Cardiac muscle cell (in vitro differentiated cells and primary cell): ENCODE data around the gene GDF7. TPM values are rescaled to one million over a fixed set of nuclear protein-coding genes. Genes with fewer than 3 reads are reported as not detected.

Experiments used
- DNase-seq, 2 donors: peaks; one replicate each; pipeline versions ENCODE4 v3.0.0 to v3.0.0-alpha.2; 2010 to 2017; ENCODE audit warnings: low read depth in 1 of 2, low spot score in 1 of 2
- H3K27ac ChIP-seq: fragments of 200-600 bp; sonication (generic); 2 replicates; pipeline ENCODE4 v1.5.1; 2016
- H3K27me3 ChIP-seq: fragments of 200-600 bp; sonication (generic); 2 replicates; pipeline ENCODE4 v1.6.0; 2016; ENCODE audit warnings: control low read depth
- H3K36me3 ChIP-seq: fragments of 200-600 bp; sonication (generic); 2 replicates; pipeline ENCODE4 v1.5.1; 2016; ENCODE audit warnings: control low read depth
- H3K4me1 ChIP-seq: fragments of 200-600 bp; sonication (generic); 2 replicates; pipeline ENCODE4 v1.8.1; 2017; ENCODE audit warnings: low read depth, mild to moderate bottlenecking, mixed run types
- H3K4me3 ChIP-seq: fragments of 200-600 bp; sonication (generic); 2 replicates; pipeline ENCODE4 v1.5.1; 2016; ENCODE audit warnings: mild to moderate bottlenecking
- H3K9me3 ChIP-seq: fragments of 200-600 bp; sonication (generic); 2 replicates; pipeline ENCODE4 v1.5.1; 2017; ENCODE audit warnings: low read depth, mild to moderate bottlenecking, control low read depth
- polyA plus RNA-seq: library from polyadenylated mRNA; unstranded; fragments of >200 nt; fragmentation: Nextera tagmentation; extraction: Ambion mirVana; gene quantifications from 2 replicates; pipeline ENCODE4 v1.2.1, GENCODE V29; 2016
- total RNA-seq: library from RNA; depleted of rRNA; stranded (reverse); fragments of >200 nt; gene quantifications from 2 replicates; pipeline ENCODE4 v1.2.3, GENCODE V29; 2016
- TF ChIP-seq, protein P1 (sequence below): IDR thresholded peaks from 2 replicates; pipeline ENCODE4 v1.5.1; 2012; ENCODE audit warnings: low read depth, mild to moderate bottlenecking, low read length

Gene GDF7
- total and polyA plus RNA-seq, 2 experiments from 2014 or later, result 0.09 to 0.15 TPM

DNA sequence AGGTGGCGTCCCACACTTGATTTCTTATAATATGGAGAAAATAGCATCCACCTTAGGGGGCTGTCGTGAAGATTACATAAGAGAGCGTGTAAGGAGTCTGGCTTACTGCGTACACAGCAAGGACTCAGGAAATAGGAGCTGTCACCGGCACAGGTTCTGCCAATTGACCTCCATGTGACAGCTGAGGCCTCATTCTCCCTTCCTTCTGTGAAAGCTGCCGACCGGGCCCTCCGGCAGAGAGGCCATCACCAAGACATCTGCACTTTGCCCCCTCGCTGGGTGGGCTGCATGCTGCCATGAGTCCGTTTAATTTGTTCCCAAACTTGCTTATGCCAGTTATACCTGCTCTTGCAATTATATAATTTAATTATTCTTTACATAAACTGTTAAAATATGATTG is 43.7 kb upstream of the GDF7 start:
- no peaks in the 10 kb centered on the region for H3K36me3 ChIP-seq
- peaks cover 22% of the 10 kb centered on the region for H3K4me1 ChIP-seq
- H3K27ac ChIP-seq, result no peak overlapping the region
- no peak overlapping the region for H3K4me3 ChIP-seq
- DNase-seq, result no peak
- TF ChIP-seq, protein P1, sequence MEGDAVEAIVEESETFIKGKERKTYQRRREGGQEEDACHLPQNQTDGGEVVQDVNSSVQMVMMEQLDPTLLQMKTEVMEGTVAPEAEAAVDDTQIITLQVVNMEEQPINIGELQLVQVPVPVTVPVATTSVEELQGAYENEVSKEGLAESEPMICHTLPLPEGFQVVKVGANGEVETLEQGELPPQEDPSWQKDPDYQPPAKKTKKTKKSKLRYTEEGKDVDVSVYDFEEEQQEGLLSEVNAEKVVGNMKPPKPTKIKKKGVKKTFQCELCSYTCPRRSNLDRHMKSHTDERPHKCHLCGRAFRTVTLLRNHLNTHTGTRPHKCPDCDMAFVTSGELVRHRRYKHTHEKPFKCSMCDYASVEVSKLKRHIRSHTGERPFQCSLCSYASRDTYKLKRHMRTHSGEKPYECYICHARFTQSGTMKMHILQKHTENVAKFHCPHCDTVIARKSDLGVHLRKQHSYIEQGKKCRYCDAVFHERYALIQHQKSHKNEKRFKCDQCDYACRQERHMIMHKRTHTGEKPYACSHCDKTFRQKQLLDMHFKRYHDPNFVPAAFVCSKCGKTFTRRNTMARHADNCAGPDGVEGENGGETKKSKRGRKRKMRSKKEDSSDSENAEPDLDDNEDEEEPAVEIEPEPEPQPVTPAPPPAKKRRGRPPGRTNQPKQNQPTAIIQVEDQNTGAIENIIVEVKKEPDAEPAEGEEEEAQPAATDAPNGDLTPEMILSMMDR, result no peak
- no peaks in the 10 kb centered on the region for H3K27me3 ChIP-seq
- no peaks in the 10 kb centered on the region for H3K9me3 ChIP-seq

DNA sequence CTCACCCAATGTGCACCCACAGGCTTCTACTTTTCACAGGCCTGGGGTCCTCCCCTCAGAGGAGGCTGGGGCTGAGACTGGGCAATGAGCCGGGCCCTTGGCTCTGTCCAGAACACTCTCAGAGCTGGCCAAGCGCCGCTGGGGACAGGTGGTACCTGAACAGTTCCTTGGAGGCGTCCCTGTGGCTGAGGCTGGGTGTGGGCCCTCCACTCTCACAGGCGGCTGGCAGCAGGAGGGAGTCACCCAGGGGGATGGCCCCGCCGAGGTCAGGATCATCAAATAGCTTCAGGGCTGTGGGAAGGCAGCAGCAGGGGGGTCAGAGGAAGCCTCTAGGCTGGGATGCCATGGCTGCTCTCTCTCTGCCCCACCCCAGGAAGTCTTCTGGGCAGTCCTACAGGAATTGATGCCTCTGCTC is 43.2 kb upstream of the GDF7 start:
- no peak overlapping the region for H3K4me3 ChIP-seq
- H3K4me1 ChIP-seq, result peaks cover 17% of the 10 kb centered on the region
- no peak for DNase-seq
- no peaks in the 10 kb centered on the region for H3K36me3 ChIP-seq
- no peak overlapping the region for H3K27ac ChIP-seq
- TF ChIP-seq, protein P1, result no peak
- H3K9me3 ChIP-seq, result no peaks in the 10 kb centered on the region
- no peaks in the 10 kb centered on the region for H3K27me3 ChIP-seq

DNA sequence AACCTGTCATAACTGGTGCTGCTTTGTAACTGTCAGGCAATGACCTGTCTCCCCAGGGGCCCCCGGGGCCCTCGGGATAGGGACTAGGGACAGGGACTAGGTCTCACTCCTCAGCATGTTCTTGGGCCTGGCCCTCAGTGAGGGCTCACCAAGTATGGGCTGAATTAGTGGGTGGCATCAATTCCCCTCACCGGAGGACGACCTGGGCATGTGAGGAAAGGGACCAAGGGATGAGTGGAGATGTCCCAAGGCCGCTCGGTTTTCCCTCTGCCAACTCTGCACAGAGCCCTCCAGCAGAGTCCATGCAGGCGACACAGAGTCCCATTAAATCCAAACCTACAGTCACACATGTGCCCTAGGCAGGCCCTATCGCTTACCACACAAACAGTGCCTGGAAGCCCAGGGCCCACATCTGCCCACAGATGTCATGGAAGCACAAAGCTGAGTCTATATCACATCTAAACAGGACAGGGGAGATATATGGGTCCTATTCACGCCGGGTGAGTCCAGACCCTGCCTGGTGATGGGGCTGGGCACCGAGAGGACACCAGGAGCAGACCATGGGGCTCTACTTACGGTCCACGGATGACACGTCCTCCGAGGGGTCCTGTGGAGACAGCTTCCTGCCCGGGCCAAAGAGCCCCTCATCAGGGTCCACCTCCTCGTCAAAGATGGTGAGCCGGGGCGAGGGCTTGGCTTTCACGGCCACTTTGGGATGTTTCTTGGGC is 42.6 kb upstream of the GDF7 start:
- Histone ChIP-seq H3K36me3 (no peaks in the 10 kb centered on the region), H3K9me3 (no peaks in the 10 kb centered on the region), H3K27me3 (no peaks in the 10 kb centered on the region), H3K4me3 (no peak overlapping the region), H3K4me1 (peaks cover 12% of the 10 kb centered on the region), H3K27ac (no peak overlapping the region)
- TF ChIP-seq, protein P1, result no peak
- no peak for DNase-seq

DNA sequence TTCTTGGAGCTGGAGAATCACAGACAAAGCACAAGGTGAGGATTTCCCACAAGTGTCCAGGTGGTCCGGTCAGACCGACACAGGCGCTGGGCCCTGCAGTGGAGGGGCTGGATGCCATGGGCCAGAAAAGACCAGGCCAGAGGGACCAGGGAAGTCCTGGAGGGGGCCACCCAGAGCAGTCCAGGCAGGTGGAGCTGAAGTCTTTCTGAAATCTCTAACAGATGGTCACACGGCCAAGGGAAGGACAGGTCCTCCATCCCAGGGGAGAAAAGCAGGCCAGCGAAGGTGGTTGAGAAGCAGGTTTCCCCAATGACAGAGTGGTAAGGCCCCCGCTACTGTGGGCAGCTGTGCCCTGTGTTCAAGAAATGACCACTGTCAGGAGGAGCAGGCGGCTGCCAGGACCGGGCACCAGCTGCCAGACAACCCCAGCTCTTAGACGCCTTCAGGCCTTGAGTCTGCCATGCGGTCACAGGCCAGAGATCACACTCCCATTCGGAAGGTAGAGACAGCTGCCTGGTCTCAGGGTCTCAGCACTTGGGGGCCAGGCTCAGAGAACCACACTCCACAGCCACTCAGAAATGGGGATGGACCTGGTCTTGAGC is 42.0 kb upstream of the GDF7 start:
- TF ChIP-seq, protein P1, result no peak
- H3K27ac ChIP-seq, result no peak overlapping the region
- no peak overlapping the region for H3K4me3 ChIP-seq
- H3K9me3 ChIP-seq, result no peaks in the 10 kb centered on the region
- no peaks in the 10 kb centered on the region for H3K36me3 ChIP-seq
- DNase-seq, result no peak
- H3K27me3 ChIP-seq, result no peaks in the 10 kb centered on the region
- H3K4me1 ChIP-seq, result peaks cover 10% of the 10 kb centered on the region

DNA sequence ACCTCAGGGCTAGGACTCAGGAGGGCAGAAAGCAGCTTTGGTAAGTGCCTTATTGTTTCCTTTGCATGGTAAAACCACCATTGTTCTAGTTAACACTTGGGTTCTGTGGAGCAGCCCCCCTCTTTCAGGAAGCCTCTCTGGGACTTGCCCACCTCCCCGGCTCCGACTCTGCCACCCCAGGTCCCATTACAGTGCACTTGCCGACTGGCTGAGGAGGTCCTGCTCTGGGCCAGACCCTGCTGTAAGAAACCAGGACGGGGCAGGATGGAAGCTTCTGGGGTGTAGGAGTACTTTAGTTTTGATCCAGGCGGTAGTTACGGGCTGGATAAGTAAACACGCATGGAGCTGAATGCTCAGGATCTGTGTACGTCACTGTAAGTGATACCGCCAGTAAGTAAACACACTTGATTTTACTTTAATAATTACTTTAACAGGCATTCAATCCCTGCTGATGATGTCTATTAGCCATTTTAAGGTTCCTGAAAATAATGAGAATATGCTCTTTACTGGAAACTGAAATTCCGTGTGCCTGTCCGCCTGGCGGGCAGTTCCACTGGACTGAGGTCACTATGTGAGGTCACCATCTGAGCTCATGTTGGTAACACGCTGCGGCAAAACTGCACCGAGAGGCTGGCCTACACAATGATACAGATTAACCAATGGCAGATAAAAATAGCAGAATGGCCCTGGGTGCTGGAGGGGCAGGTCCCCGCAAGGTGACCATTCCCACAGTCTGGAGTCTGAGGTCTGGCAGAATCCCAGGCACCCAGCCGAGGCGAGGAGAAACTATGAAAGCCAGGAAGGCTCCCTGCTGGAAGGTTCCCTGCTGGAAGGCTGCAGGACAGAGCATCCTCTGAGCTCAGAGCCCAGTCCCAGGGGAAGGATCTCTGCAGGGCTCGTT is 41.2 kb upstream of the GDF7 start:
- Histone ChIP-seq H3K4me1 (peaks cover 10% of the 10 kb centered on the region), H3K27ac (no peak overlapping the region), H3K9me3 (no peaks in the 10 kb centered on the region), H3K27me3 (no peaks in the 10 kb centered on the region), H3K4me3 (no peak overlapping the region), H3K36me3 (no peaks in the 10 kb centered on the region)
- TF ChIP-seq, protein P1, result no peak
- DNase-seq, result no peak
